Activated CD4-positive, alpha-beta T cell treated with anti-CD3 and anti-CD28 coated beads for 36 hours (primary cell): ENCODE measurements around the gene GAL3ST3. TPM values are rescaled to one million over a fixed set of nuclear protein-coding genes. Genes with fewer than 3 reads are reported as not detected.
"Not testable (repeated sequence)": the region's sequence is repeated elsewhere in the genome, so short reads cannot be mapped to it uniquely, and the experiment has no call there.

Source experiments
- ATAC-seq: fragments of 200-7000 bp; cut with Tn5 transposase; one replicate; pipeline ENCODE4 v1.10.0; 2021; ENCODE audit warnings: mild to moderate bottlenecking, moderate library complexity
- CTCF ChIA-PET: fragments of 350-600 bp; sonication (Branson Sonifier 250); formaldehyde crosslinking; loops from one replicate; lab custom pipeline; 2021; ENCODE audit warnings: antibody characterized with exemption; lab: Charles Lee
- POLR2A ChIA-PET: fragments of 350-600 bp; sonication (Branson Sonifier 250); formaldehyde crosslinking; loops from one replicate; lab custom pipeline; 2021; ENCODE audit warnings: antibody characterized with exemption, inconsistent platforms; lab: Charles Lee
- DNase-seq: peaks from one replicate; pipeline ENCODE4 v3.0.0-alpha.2; 2020
- H3K27ac Mint-ChIP-seq: one replicate; pipeline ENCODE4 v1.8.0; 2021; ENCODE audit warnings: mixed read lengths
- H3K27me3 Mint-ChIP-seq: one replicate; pipeline ENCODE4 v1.8.0; 2021; ENCODE audit warnings: mixed read lengths
- H3K36me3 Mint-ChIP-seq: one replicate; pipeline ENCODE4 v1.8.0; 2021; ENCODE audit warnings: low read depth, mixed read lengths
- H3K4me1 Mint-ChIP-seq: one replicate; pipeline ENCODE4 v1.8.0; 2021; ENCODE audit warnings: mixed read lengths
- H3K4me3 Mint-ChIP-seq: one replicate; pipeline ENCODE4 v1.8.0; 2021; ENCODE audit warnings: mild to moderate bottlenecking, moderate library complexity, mixed read lengths
- H3K9me3 Mint-ChIP-seq: one replicate; pipeline ENCODE4 v1.8.0; 2021; ENCODE audit warnings: low read depth, mixed read lengths
- intact Hi-C, 2 experiments: fragments of 100-400 bp; cut with DNase I in 1 of 2; cut with micrococcal nuclease in 1 of 2; formaldehyde crosslinking; loops; one replicate each; pipeline versions ENCODE4 v1.14.2 to v1.15.1; 2022 to 2024; cut with DNase I, micrococcal nuclease
- total RNA-seq, 2 experiments: library from RNA; stranded (reverse); gene quantifications; one replicate each; pipeline ENCODE4 v1.2.3, GENCODE V29; 2021

The GAL3ST3 gene
- total RNA-seq, 2 experiments from 2014 or later = 0.51 to 0.69 TPM

- H3K4me3 Mint-ChIP-seq = peak overlapping the region; percentile 62
- H3K36me3 Mint-ChIP-seq = peaks cover 25% of the 10 kb centered on the region
- H3K9me3 Mint-ChIP-seq = no peaks in the 10 kb centered on the region
- H3K27me3 Mint-ChIP-seq = no peaks in the 10 kb centered on the region
- intact Hi-C loops = loop anchor here (1.0 kb wide), 2 partner anchors 9 to 46 kb away; no protein-coding TSS in a partner anchor
- DNase-seq = peak; percentile 82
- peak overlapping the region; percentile 98 for H3K27ac Mint-ChIP-seq
- peaks cover 90% of the 10 kb centered on the region for H3K4me1 Mint-ChIP-seq
- ATAC-seq = peak; percentile 66
- ChIA-PET POLR2A (interaction anchor here (1.1 kb wide), 1 partner anchor 12 kb away, joined by 3 read pairs; no protein-coding TSS in a partner anchor), CTCF (interaction anchor here (0.9 to 2.9 kb wide), 11 partner anchors 8 to 54 kb away, joined by 3 to 18 read pairs (median 6); partner anchors contain the start of gene SF3B2)
Observed at GRCh38 chr11:66080055-66080817, 31.3 kb upstream of the GAL3ST3 start.

DNA sequence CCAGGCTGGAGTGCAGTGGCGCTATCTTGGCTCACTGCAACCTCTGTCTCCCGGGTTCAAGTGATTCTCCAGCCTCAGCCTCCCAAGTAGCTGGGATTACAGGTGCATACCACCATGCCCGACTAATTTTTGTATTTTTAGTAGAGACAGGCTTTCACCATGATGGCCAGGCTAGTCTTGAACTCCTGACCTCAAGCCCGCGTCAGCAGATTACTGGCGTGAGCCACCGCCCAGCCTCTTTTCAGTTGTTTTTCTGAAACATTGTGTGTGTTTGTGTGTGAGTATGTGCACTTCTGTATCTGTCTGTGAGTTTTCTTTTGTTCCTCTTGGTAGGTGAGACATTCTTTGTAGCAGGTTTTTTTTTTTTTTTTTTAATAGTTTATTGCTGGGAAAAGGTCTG is 30.0 kb upstream of the GAL3ST3 start:
- ATAC-seq, H3K9me3 Mint-ChIP-seq, H3K4me3 Mint-ChIP-seq, H3K27me3 Mint-ChIP-seq: not testable (repeated sequence)
- H3K27ac Mint-ChIP-seq = peak overlapping the region; percentile 98
- H3K4me1 Mint-ChIP-seq = peaks cover 84% of the 10 kb centered on the region
- CTCF ChIA-PET = interaction anchor here (0.7 to 2.9 kb wide), 5 partner anchors 10 to 54 kb away, joined by 3 to 18 read pairs (median 4); no protein-coding TSS in a partner anchor
- DNase-seq = peak; percentile 43
- intact Hi-C loops = loop anchor here in 1 of 2 experiments (2.0 kb wide), 1 partner anchor 22 kb away; no protein-coding TSS in a partner anchor
- H3K36me3 Mint-ChIP-seq = peaks cover 34% of the 10 kb centered on the region
- POLR2A ChIA-PET = interaction anchor here (0.9 kb wide), 1 partner anchor 45 kb away, joined by 4 read pairs; no protein-coding TSS in a partner anchor

- POLR2A ChIA-PET = interaction anchor here (0.9 kb wide), 1 partner anchor 46 kb away, joined by 4 read pairs; no protein-coding TSS in a partner anchor
Observed at GRCh38 chr11:66077927-66078326, 29.0 kb upstream of the GAL3ST3 start.

DNA sequence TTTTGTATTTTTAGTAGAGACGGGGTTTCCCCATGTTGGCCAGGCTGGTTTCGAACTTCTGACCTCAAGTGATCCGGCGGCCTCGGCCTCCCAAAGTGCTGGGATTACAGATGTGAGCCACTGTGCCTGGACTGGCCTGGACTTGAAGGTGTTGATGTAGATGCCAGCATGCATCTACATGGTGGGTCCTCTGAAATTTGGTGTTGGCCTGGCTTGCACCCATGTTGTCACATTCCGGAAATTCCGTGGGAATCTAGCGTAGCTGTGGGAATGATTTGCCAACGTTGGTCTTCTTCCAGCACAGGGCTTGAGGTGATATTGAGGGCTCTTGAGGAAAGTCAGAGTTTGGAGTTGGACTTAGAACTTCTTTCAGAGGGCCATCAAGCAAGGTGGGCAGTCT is 27.6 kb upstream of the GAL3ST3 start:
- Mint-ChIP-seq H3K36me3 (peaks cover 48% of the 10 kb centered on the region), H3K4me3 (no peak overlapping the region), H3K9me3 (no peaks in the 10 kb centered on the region), H3K27ac (peak overlapping the region; percentile 24), H3K27me3 (no peaks in the 10 kb centered on the region), H3K4me1 (peaks cover 81% of the 10 kb centered on the region)
- DNase-seq (no peak), ATAC-seq (no peak)
- intact Hi-C loops = no loop called here
- ChIA-PET POLR2A (interaction anchor here (0.8 kb wide), 1 partner anchor 38 kb away, joined by 4 read pairs; no protein-coding TSS in a partner anchor), CTCF (interaction anchor here (0.6 to 1.3 kb wide), 6 partner anchors 9 to 225 kb away, joined by 3 to 4 read pairs (median 3); partner anchors contain the start of gene SF3B2)

More at GRCh38 chr11:66077927-66078326, 29.0 kb upstream of the GAL3ST3 start:
- CTCF ChIA-PET = interaction anchor here (0.6 to 2.9 kb wide), 4 partner anchors 9 to 70 kb away, joined by 3 to 18 read pairs (median 4); no protein-coding TSS in a partner anchor
- ATAC-seq = no peak
- H3K36me3 Mint-ChIP-seq = peaks cover 39% of the 10 kb centered on the region
- no peaks in the 10 kb centered on the region for H3K9me3 Mint-ChIP-seq
- no peak overlapping the region for H3K4me3 Mint-ChIP-seq
- peaks cover 81% of the 10 kb centered on the region for H3K4me1 Mint-ChIP-seq
- no peak for DNase-seq
- intact Hi-C loops = loop anchor here in 1 of 2 experiments (2.0 kb wide), 1 partner anchor 23 kb away; no protein-coding TSS in a partner anchor
- H3K27ac Mint-ChIP-seq = peak overlapping the region; percentile 98
- H3K27me3 Mint-ChIP-seq = no peaks in the 10 kb centered on the region

GRCh38 chr11:66075273-66075672 is 26.3 kb upstream of the GAL3ST3 start:
- CTCF ChIA-PET = no interaction called here
- Mint-ChIP-seq H3K9me3 (no peaks in the 10 kb centered on the region), H3K4me3 (no peak overlapping the region)

DNA sequence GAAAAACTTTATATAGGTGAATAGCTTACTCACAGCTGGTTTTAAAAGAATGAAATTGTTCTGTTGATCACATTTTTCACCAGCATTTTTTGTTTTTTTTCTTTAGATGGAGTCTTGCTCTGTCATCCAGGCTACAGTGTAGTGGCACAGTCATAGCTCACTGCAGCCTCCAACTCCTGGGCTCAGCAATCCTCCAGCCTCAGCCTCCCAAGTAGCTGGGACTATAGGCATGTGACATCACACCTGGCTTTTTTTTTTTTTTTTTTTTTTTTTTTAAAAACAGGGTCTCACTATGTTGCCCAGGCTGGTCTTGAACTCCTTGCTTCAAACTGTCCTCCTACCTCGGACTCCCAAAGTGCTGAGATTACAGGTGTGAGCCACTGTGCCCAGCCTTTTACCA is 24.7 kb upstream of the GAL3ST3 start:
- CTCF ChIA-PET = interaction anchor here (0.6 to 1.7 kb wide), 6 partner anchors 10 to 281 kb away, joined by 3 read pairs; no protein-coding TSS in a partner anchor
- H3K27me3 Mint-ChIP-seq = no peaks in the 10 kb centered on the region
- no peak for ATAC-seq
- peaks cover 56% of the 10 kb centered on the region for H3K36me3 Mint-ChIP-seq
- no peaks in the 10 kb centered on the region for H3K9me3 Mint-ChIP-seq
- peaks cover 63% of the 10 kb centered on the region for H3K4me1 Mint-ChIP-seq
- intact Hi-C loops = loop anchor here in 1 of 2 experiments (5.0 kb wide), 1 partner anchor 274 kb away; the partner anchor contains the start of genes B4GAT1 and BRMS1
- H3K4me3 Mint-ChIP-seq = no peak overlapping the region
- POLR2A ChIA-PET = interaction anchor here (0.6 to 0.8 kb wide), 2 partner anchors 146 to 603 kb away, joined by 3 read pairs; no protein-coding TSS in a partner anchor
- peak; percentile 47 for DNase-seq
- no peak overlapping the region for H3K27ac Mint-ChIP-seq

More at GRCh38 chr11:66075273-66075672, 26.3 kb upstream of the GAL3ST3 start:
- Mint-ChIP-seq H3K27ac (no peak overlapping the region), H3K4me1 (peaks cover 70% of the 10 kb centered on the region), H3K27me3 (no peaks in the 10 kb centered on the region), H3K36me3 (peaks cover 51% of the 10 kb centered on the region)
- POLR2A ChIA-PET = no interaction called here
- ATAC-seq = no peak
- DNase-seq = no peak
- intact Hi-C loops = no loop called here

- no peak for DNase-seq
- ATAC-seq = no peak
- H3K9me3 Mint-ChIP-seq = no peaks in the 10 kb centered on the region
- POLR2A ChIA-PET = no interaction called here
- intact Hi-C loops = loop anchor here in 1 of 2 experiments (1.0 to 5.0 kb wide), 2 partner anchors 28 to 275 kb away; partner anchors contain the start of genes B4GAT1 and BRMS1
- peak overlapping the region; percentile 98 for H3K4me3 Mint-ChIP-seq
- CTCF ChIA-PET = interaction anchor here (0.6 to 1.9 kb wide), 6 partner anchors 8 to 189 kb away, joined by 3 to 10 read pairs (median 4); no protein-coding TSS in a partner anchor
- H3K36me3 Mint-ChIP-seq = peaks cover 58% of the 10 kb centered on the region
- peaks cover 62% of the 10 kb centered on the region for H3K4me1 Mint-ChIP-seq
- H3K27ac Mint-ChIP-seq = peak overlapping the region; percentile 95
- no peaks in the 10 kb centered on the region for H3K27me3 Mint-ChIP-seq
Observed at GRCh38 chr11:66072518-66072917, 23.6 kb upstream of the GAL3ST3 start.

DNA sequence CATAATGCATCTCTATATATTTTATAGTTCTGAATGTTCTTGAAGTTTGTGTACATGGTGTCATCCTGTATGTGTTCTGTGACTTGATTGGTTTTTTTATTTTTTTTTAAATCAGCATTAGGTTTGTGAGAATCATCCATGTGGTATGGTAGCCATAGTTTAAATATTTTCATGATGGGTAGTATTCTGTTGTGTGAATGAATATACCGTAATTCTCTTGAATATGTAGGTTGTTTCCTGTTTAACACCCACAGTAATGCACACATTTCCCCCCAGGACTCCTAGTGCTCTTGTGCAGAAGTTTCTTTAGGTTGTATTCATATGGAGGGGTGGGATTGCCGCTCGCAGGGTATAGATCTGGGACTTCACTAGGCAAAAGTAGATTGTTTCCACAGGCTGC is 23.1 kb upstream of the GAL3ST3 start:
- Mint-ChIP-seq H3K4me3 (peak overlapping the region; percentile 98), H3K4me1 (peaks cover 63% of the 10 kb centered on the region), H3K36me3 (peaks cover 59% of the 10 kb centered on the region), H3K9me3 (no peaks in the 10 kb centered on the region), H3K27ac (peak overlapping the region; percentile 95), H3K27me3 (no peaks in the 10 kb centered on the region)
- DNase-seq = no peak
- ATAC-seq = no peak
- CTCF ChIA-PET = interaction anchor here (0.9 to 2.3 kb wide), 7 partner anchors 8 to 189 kb away, joined by 3 to 10 read pairs (median 7); no protein-coding TSS in a partner anchor
- intact Hi-C loops = loop anchor here in 1 of 2 experiments (1.0 to 5.0 kb wide), 2 partner anchors 28 to 275 kb away; partner anchors contain the start of genes B4GAT1 and BRMS1
- POLR2A ChIA-PET = interaction anchor here (0.6 to 0.7 kb wide), 2 partner anchors 42 to 448 kb away, joined by 3 read pairs; no protein-coding TSS in a partner anchor

- ATAC-seq (peak; percentile 15), DNase-seq (no peak)
- intact Hi-C loops = loop anchor here (1.0 to 5.0 kb wide), 2 partner anchors 9 to 276 kb away; partner anchors contain the start of genes B4GAT1 (in 1 of the 2) and BRMS1 (in 1 of the 2)
- ChIA-PET POLR2A (interaction anchor here (0.6 to 1.4 kb wide), 4 partner anchors 11 to 449 kb away, joined by 3 to 6 read pairs (median 3); no protein-coding TSS in a partner anchor), CTCF (interaction anchor here (0.5 to 2.3 kb wide), 13 partner anchors 9 to 291 kb away, joined by 3 to 10 read pairs (median 5); no protein-coding TSS in a partner anchor)
- H3K27me3 Mint-ChIP-seq = no peaks in the 10 kb centered on the region
- H3K36me3 Mint-ChIP-seq = peaks cover 62% of the 10 kb centered on the region
- H3K4me1 Mint-ChIP-seq = peaks cover 64% of the 10 kb centered on the region
- H3K4me3 Mint-ChIP-seq = peak overlapping the region; percentile 98
- H3K9me3 Mint-ChIP-seq = no peaks in the 10 kb centered on the region
- H3K27ac Mint-ChIP-seq = peak overlapping the region; percentile 95
Observed at GRCh38 chr11:66071381-66071801, 22.4 kb upstream of the GAL3ST3 start.

DNA sequence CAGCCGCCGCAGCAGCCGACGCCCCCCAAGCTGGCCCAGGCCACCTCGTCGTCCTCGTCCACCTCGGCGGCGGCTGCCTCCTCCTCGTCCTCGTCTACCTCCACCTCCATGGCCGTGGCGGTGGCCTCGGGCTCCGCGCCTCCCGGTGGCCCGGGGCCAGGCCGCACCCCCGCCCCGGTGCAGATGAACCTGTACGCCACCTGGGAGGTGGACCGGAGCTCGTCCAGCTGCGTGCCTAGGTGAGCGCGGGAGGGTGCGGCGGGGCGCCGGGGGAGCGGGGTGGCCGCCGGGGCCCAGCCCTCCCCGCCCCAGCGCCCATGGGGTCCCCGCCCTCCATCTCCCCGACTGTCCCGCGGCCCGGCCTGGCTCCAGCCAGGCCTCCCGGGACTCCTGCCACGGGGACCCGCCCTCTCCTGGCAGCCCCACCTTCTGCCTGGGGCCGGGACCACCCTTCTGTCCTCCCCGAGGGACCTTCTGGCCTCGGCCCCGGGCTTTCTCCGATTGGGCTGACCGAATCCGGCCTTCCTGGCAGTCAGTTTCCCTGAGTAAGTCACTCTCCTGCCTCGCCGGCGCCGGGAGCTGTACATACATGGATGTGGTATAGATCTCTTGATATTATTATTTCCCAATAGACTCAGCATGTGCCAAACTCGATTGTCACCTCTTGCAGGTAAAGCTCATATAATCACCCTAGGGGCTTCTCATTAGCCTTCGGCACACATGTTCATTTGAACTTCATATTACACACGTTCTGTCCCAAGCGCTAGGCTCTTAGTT is 21.8 kb upstream of the GAL3ST3 start:
- Mint-ChIP-seq H3K36me3 (peaks cover 63% of the 10 kb centered on the region), H3K4me1 (peaks cover 63% of the 10 kb centered on the region), H3K27ac (peak overlapping the region; percentile 95), H3K4me3 (peak overlapping the region; percentile 98), H3K9me3 (no peaks in the 10 kb centered on the region), H3K27me3 (no peaks in the 10 kb centered on the region)
- ChIA-PET POLR2A (interaction anchor here (0.8 to 1.6 kb wide), 4 partner anchors 10 to 56 kb away, joined by 3 to 6 read pairs (median 4); partner anchors contain the start of gene SF3B2), CTCF (interaction anchor here (0.5 to 3.7 kb wide), 15 partner anchors 10 to 291 kb away, joined by 3 to 18 read pairs (median 5); no protein-coding TSS in a partner anchor)
- DNase-seq (peak; percentile 54), ATAC-seq (peak; percentile 3)
- intact Hi-C loops = loop anchor here (1.0 to 5.0 kb wide), 3 partner anchors 10 to 277 kb away; partner anchors contain the start of genes B4GAT1 (in 1 of the 2), BRMS1 (in 1 of the 2) and SF3B2 (in 1 of the 2)
